ENCODE results near the gene SLC30A3. TPM values are rescaled to one million over a fixed set of nuclear protein-coding genes. Genes with fewer than 3 reads are reported as not detected.

SLC30A3 gene
- total RNA-seq, 2 donors from 2014 or later, result 1.5 to 2.8 TPM

- no peak overlapping the region for H3K27ac ChIP-seq (ENCODE audit: low read depth, low read length)
Measured at GRCh38 chr2:27249891-27250651, 12.8 kb downstream of the SLC30A3 start.

GRCh38 chr2:27249159-27249890 lies 13.5 kb downstream of the SLC30A3 start:
- no peaks in the 10 kb centered on the region for H3K27me3 ChIP-seq (ENCODE audit: control insufficient read depth, insufficient read depth, low read length, poor library complexity, severe bottlenecking)
- H3K4me3 ChIP-seq (ENCODE audit: low read length), result no peak overlapping the region
- peaks cover 6% of the 10 kb centered on the region for H3K4me1 ChIP-seq (ENCODE audit: control insufficient read depth, insufficient read depth, low read length)
- Mint-ChIP-seq H3K9me3 (no peaks in the 10 kb centered on the region), H3K27ac (no peak overlapping the region), H3K36me3 (ENCODE audit: low read depth) (peaks cover 1% of the 10 kb centered on the region), H3K27me3 (ENCODE audit: insufficient read depth) (peaks cover 16% of the 10 kb centered on the region), H3K4me3 (no peak overlapping the region), H3K4me1 (peaks cover 4% of the 10 kb centered on the region)
- no peak overlapping the region for H3K27ac ChIP-seq (ENCODE audit: low read depth, low read length)
- TF ChIP-seq, protein P1, sequence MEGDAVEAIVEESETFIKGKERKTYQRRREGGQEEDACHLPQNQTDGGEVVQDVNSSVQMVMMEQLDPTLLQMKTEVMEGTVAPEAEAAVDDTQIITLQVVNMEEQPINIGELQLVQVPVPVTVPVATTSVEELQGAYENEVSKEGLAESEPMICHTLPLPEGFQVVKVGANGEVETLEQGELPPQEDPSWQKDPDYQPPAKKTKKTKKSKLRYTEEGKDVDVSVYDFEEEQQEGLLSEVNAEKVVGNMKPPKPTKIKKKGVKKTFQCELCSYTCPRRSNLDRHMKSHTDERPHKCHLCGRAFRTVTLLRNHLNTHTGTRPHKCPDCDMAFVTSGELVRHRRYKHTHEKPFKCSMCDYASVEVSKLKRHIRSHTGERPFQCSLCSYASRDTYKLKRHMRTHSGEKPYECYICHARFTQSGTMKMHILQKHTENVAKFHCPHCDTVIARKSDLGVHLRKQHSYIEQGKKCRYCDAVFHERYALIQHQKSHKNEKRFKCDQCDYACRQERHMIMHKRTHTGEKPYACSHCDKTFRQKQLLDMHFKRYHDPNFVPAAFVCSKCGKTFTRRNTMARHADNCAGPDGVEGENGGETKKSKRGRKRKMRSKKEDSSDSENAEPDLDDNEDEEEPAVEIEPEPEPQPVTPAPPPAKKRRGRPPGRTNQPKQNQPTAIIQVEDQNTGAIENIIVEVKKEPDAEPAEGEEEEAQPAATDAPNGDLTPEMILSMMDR (conservative IDR thresholded peaks at IDR 0.05), result no peak
- 82 to 90% methylated on average over 4 to 12 of the region's 12 CpGs for WGBS, 2 experiments (ENCODE audit: insufficient coverage in 1 of 2, insufficient read length in 1 of 2)
- H3K9me3 ChIP-seq (ENCODE audit: control insufficient read depth, low read length), result no peaks in the 10 kb centered on the region
- no peak for DNase-seq
- no peak overlapping the region for H3K9ac ChIP-seq (ENCODE audit: extremely low read depth, low read length, poor library complexity, severe bottlenecking)
- peaks cover 10% of the 10 kb centered on the region for H3K36me3 ChIP-seq (ENCODE audit: control insufficient read depth, insufficient read depth, low read length)

More at GRCh38 chr2:27249891-27250651, 12.8 kb downstream of the SLC30A3 start:
- H3K9me3 Mint-ChIP-seq, result no peaks in the 10 kb centered on the region
- 22 to 31% methylated on average over 10 to 22 of the region's 22 CpGs for WGBS, 2 experiments (ENCODE audit: insufficient coverage in 1 of 2, insufficient read length in 1 of 2)
- H3K27ac Mint-ChIP-seq, result no peak overlapping the region
- peaks cover 2% of the 10 kb centered on the region for H3K36me3 ChIP-seq (ENCODE audit: control insufficient read depth, insufficient read depth, low read length)
- H3K4me1 Mint-ChIP-seq, result peaks cover 4% of the 10 kb centered on the region
- DNase-seq, result peak; percentile 96
- no peaks in the 10 kb centered on the region for H3K27me3 ChIP-seq (ENCODE audit: control insufficient read depth, insufficient read depth, low read length, poor library complexity, severe bottlenecking)
- H3K36me3 Mint-ChIP-seq (ENCODE audit: low read depth), result no peaks in the 10 kb centered on the region
- TF ChIP-seq, protein P1 (conservative IDR thresholded peaks at IDR 0.05), result peak; percentile 98
- H3K9me3 ChIP-seq (ENCODE audit: control insufficient read depth, low read length), result no peaks in the 10 kb centered on the region
- H3K4me1 ChIP-seq (ENCODE audit: control insufficient read depth, insufficient read depth, low read length), result peaks cover 6% of the 10 kb centered on the region
- no peak overlapping the region for H3K4me3 Mint-ChIP-seq
- H3K27me3 Mint-ChIP-seq (ENCODE audit: insufficient read depth), result peaks cover 20% of the 10 kb centered on the region
- H3K9ac ChIP-seq (ENCODE audit: extremely low read depth, low read length, poor library complexity, severe bottlenecking), result no peak overlapping the region
- H3K4me3 ChIP-seq (ENCODE audit: low read length), result no peak overlapping the region

GRCh38 chr2:27247893-27248292 lies 15.0 kb downstream of the SLC30A3 start:
- H3K27ac ChIP-seq (ENCODE audit: low read depth, low read length), result no peak overlapping the region
- H3K27me3 ChIP-seq (ENCODE audit: control insufficient read depth, insufficient read depth, low read length, poor library complexity, severe bottlenecking), result no peaks in the 10 kb centered on the region
- Mint-ChIP-seq H3K4me1 (peaks cover 4% of the 10 kb centered on the region), H3K4me3 (no peak overlapping the region), H3K27me3 (ENCODE audit: insufficient read depth) (peaks cover 15% of the 10 kb centered on the region), H3K27ac (no peak overlapping the region), H3K9me3 (no peaks in the 10 kb centered on the region), H3K36me3 (ENCODE audit: low read depth) (peaks cover 13% of the 10 kb centered on the region)
- H3K9me3 ChIP-seq (ENCODE audit: control insufficient read depth, low read length), result no peaks in the 10 kb centered on the region
- TF ChIP-seq, protein P1 (conservative IDR thresholded peaks at IDR 0.05), result no peak
- H3K4me1 ChIP-seq (ENCODE audit: control insufficient read depth, insufficient read depth, low read length), result peaks cover 6% of the 10 kb centered on the region
- no peak overlapping the region for H3K4me3 ChIP-seq (ENCODE audit: low read length)
- no peak for DNase-seq
- H3K36me3 ChIP-seq (ENCODE audit: control insufficient read depth, insufficient read depth, low read length), result peaks cover 24% of the 10 kb centered on the region
- 67 to 68% methylated on average over 4 of the region's 4 CpGs for WGBS, 2 experiments (ENCODE audit: insufficient coverage in 1 of 2, insufficient read length in 1 of 2)
- no peak overlapping the region for H3K9ac ChIP-seq (ENCODE audit: extremely low read depth, low read length, poor library complexity, severe bottlenecking)
